Natural killer cell (primary cell): ENCODE results near the gene CWC27. TPM values are rescaled to one million over a fixed set of nuclear protein-coding genes. Genes with fewer than 3 reads are reported as not detected.

Experiments used
- ATAC-seq, 3 donors: fragments of 150-1000 bp in 2 of 3; fragments of 200-7000 bp in 1 of 3; cut with Tn5 transposase; 1 replicate in 1 of 3; 2 replicates in 2 of 3; pipeline ENCODE4 v1.10.0; 2021; ENCODE audit warnings: mild to moderate bottlenecking in 2 of 3, moderate library complexity in 2 of 3
- DNase-seq, 2 donors: peaks; one replicate each; pipeline versions ENCODE4 v3.0.0 to v3.0.0-alpha.2; 2013 to 2021; ENCODE audit warnings: mixed read lengths in 1 of 2
- H3K27ac ChIP-seq: one replicate; pipeline ENCODE4 v1.5.1; 2013; ENCODE audit warnings: mild to moderate bottlenecking, low read length
- H3K27me3 ChIP-seq: one replicate; pipeline ENCODE4 v1.6.1; 2013; ENCODE audit warnings: low read length; ENCODE audit not compliant: control insufficient read depth, insufficient read depth
- H3K36me3 ChIP-seq: one replicate; pipeline ENCODE4 v1.6.1; 2013; ENCODE audit warnings: low read length; ENCODE audit not compliant: control insufficient read depth, insufficient read depth
- H3K4me1 ChIP-seq: one replicate; pipeline ENCODE4 v1.6.1; 2013; ENCODE audit warnings: low read length; ENCODE audit not compliant: control insufficient read depth, insufficient read depth
- H3K4me3 ChIP-seq: one replicate; pipeline ENCODE4 v1.5.1; 2013; ENCODE audit warnings: low read length
- H3K9me3 ChIP-seq: one replicate; pipeline ENCODE4 v1.6.1; 2013; ENCODE audit warnings: low read length; ENCODE audit not compliant: control insufficient read depth, insufficient read depth
- H3K27ac Mint-ChIP-seq, 2 donors: one replicate each; pipeline ENCODE4 v1.8.0; 2022; ENCODE audit warnings: mild to moderate bottlenecking in 2 of 2, mixed read lengths in 2 of 2, moderate library complexity in 1 of 2
- H3K27me3 Mint-ChIP-seq, 2 donors: one replicate each; pipeline ENCODE4 v1.8.0; 2022; ENCODE audit warnings: low read depth in 2 of 2, mixed read lengths in 2 of 2
- H3K36me3 Mint-ChIP-seq: one replicate; pipeline ENCODE4 v1.8.0; 2022; ENCODE audit warnings: mixed read lengths
- H3K4me1 Mint-ChIP-seq, 2 donors: one replicate each; pipeline ENCODE4 v1.8.0; 2022; ENCODE audit warnings: mixed read lengths in 2 of 2
- H3K4me3 Mint-ChIP-seq: one replicate; pipeline ENCODE4 v1.8.0; 2022; ENCODE audit warnings: mild to moderate bottlenecking, moderate library complexity, mixed read lengths
- H3K9me3 Mint-ChIP-seq, 2 donors: one replicate each; pipeline ENCODE4 v1.8.0; 2022; ENCODE audit warnings: mixed read lengths in 2 of 2
- WGBS: methylation state at CpG from one replicate; pipeline ENCODE4 v1.1.7; 2013; ENCODE audit warnings: missing lambda C conversion rate; ENCODE audit not compliant: insufficient coverage; 5-methylcytosine and 5-hydroxymethylcytosine counted together
- intact Hi-C: fragments of 100-400 bp; cut with micrococcal nuclease; formaldehyde crosslinking; loops from one replicate; pipeline ENCODE4 v1.14.2; 2022
- total RNA-seq, 4 donors: library from RNA; stranded (reverse); fragments of 120-200 nt in 1 of 4; gene quantifications; one replicate each; pipeline versions ENCODE4 v1.2.3 to v1.2.4, GENCODE V29; 2013 to 2022
- TF ChIP-seq, protein P1 (sequence below): fragments of 200-600 bp; IDR thresholded peaks from one replicate; pipeline ENCODE4 v1.8.0; 2022; ENCODE audit warnings: antibody characterized with exemption

The CWC27 gene
- total RNA-seq, 3 donors from 2014 or later (not counting 1 experiment from before 2014, with no cell fraction given): 21.6 to 26.3 (median 25.7) TPM

GRCh38 chr5:65061974-65062353, 293.2 kb downstream of the CWC27 start:
- H3K27ac Mint-ChIP-seq: no peak overlapping the region
- Histone ChIP-seq H3K4me3 (no peak overlapping the region), H3K9me3 (no peaks in the 10 kb centered on the region), H3K36me3 (no peaks in the 10 kb centered on the region), H3K4me1 (no peaks in the 10 kb centered on the region), H3K27ac (peak overlapping the region; percentile 2), H3K27me3 (no peaks in the 10 kb centered on the region)
- intact Hi-C loops: no loop called here
- DNase-seq (no peak), ATAC-seq (no peak)
- no peak overlapping the region for H3K4me3 Mint-ChIP-seq
- H3K27me3 Mint-ChIP-seq: peaks cover 0 to 13% of the 10 kb centered on the region in 2 donors
- TF ChIP-seq, protein P1, sequence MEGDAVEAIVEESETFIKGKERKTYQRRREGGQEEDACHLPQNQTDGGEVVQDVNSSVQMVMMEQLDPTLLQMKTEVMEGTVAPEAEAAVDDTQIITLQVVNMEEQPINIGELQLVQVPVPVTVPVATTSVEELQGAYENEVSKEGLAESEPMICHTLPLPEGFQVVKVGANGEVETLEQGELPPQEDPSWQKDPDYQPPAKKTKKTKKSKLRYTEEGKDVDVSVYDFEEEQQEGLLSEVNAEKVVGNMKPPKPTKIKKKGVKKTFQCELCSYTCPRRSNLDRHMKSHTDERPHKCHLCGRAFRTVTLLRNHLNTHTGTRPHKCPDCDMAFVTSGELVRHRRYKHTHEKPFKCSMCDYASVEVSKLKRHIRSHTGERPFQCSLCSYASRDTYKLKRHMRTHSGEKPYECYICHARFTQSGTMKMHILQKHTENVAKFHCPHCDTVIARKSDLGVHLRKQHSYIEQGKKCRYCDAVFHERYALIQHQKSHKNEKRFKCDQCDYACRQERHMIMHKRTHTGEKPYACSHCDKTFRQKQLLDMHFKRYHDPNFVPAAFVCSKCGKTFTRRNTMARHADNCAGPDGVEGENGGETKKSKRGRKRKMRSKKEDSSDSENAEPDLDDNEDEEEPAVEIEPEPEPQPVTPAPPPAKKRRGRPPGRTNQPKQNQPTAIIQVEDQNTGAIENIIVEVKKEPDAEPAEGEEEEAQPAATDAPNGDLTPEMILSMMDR: no peak
- WGBS: 63% methylated on average over 1 of the region's 1 CpG
- H3K4me1 Mint-ChIP-seq: no peaks in the 10 kb centered on the region
- H3K9me3 Mint-ChIP-seq: no peaks in the 10 kb centered on the region
- no peaks in the 10 kb centered on the region for H3K36me3 Mint-ChIP-seq

DNA sequence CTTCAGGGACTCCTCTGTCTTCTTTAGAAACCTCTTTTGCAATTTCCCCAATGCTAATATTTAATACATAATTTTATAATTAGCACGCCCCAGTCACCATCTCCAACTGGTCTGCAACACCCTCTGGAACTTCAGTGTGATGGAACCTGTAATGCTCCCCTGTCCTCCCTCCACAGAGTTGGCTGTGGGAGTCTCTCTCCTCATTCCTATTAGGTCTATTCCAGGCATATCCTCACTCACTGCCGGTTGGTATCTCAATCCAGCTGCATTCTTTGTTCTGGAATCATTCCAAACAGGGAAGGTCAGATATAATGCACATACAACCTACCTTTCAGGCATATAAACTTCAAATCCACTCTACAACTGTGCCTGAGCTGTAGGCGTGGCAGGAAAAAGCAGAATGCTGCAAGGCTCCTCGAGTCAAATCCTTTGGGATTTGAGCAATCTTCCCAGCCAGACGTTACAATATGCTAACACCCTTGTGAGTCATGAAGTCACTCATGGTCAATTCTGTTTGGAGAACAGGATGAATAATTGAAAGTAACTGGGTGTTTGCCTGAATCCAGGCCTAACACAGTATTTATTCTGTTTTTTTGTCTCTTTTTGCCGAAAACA, 293.8 kb downstream of the CWC27 start:
- no peaks in the 10 kb centered on the region for H3K4me1 Mint-ChIP-seq
- H3K27me3 Mint-ChIP-seq: peaks cover 0 to 13% of the 10 kb centered on the region in 2 donors
- H3K9me3 Mint-ChIP-seq: no peaks in the 10 kb centered on the region
- no peak overlapping the region for H3K27ac Mint-ChIP-seq
- Histone ChIP-seq H3K9me3 (no peaks in the 10 kb centered on the region), H3K36me3 (no peaks in the 10 kb centered on the region), H3K4me3 (no peak overlapping the region), H3K27me3 (peaks cover 2% of the 10 kb centered on the region), H3K4me1 (no peaks in the 10 kb centered on the region), H3K27ac (no peak overlapping the region)
- TF ChIP-seq, protein P1: no peak
- intact Hi-C loops: no loop called here
- WGBS: 78% methylated on average over 6 of the region's 6 CpGs
- ATAC-seq: no peak
- DNase-seq: no peak
- no peak overlapping the region for H3K4me3 Mint-ChIP-seq
- H3K36me3 Mint-ChIP-seq: no peaks in the 10 kb centered on the region

GRCh38 chr5:65065001-65065511, 296.3 kb downstream of the CWC27 start:
- Mint-ChIP-seq H3K27me3 (peaks cover 8 to 11% of the 10 kb centered on the region in 2 donors), H3K4me1 (no peaks in the 10 kb centered on the region), H3K4me3 (no peak overlapping the region), H3K9me3 (no peaks in the 10 kb centered on the region), H3K27ac (no peak overlapping the region), H3K36me3 (no peaks in the 10 kb centered on the region)
- ATAC-seq (no peak), DNase-seq (no peak)
- Histone ChIP-seq H3K27me3 (peaks cover 2% of the 10 kb centered on the region), H3K9me3 (no peaks in the 10 kb centered on the region), H3K36me3 (no peaks in the 10 kb centered on the region), H3K27ac (no peak overlapping the region), H3K4me3 (no peak overlapping the region), H3K4me1 (no peaks in the 10 kb centered on the region)
- intact Hi-C loops: no loop called here
- 81% methylated on average over 2 of the region's 2 CpGs for WGBS
- TF ChIP-seq, protein P1: no peak
